ENCODE data around the gene PCCA.

Gene PCCA

DNA sequence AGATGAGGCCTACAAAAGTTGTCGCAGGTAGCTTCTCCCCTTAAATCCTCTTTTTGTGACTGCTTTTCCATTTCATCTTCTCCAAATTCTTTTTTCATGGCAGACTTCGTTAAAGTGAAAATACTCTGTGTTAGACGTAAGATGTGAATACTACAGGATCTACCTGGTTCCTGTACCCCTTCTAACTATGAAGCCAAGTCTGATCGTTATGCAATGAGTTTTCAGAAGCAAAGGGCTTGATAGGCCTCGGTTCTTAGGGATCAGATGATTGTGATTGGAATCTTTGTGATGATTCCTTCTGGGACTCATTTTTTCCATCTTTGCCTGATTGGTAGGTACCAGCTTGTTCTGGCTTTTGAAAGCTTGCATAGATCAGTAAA, 86.9 kb downstream of the PCCA start:
- Mint-ChIP-seq H3K27me3 (no peaks in the 10 kb centered on the region), H3K4me1 (ENCODE audit: low read depth) (no peaks in the 10 kb centered on the region), H3K27ac (no peak overlapping the region), H3K9me3 (peaks cover 2% of the 10 kb centered on the region), H3K4me3 (no peak overlapping the region), H3K36me3 (ENCODE audit: low read depth) (peaks cover 9% of the 10 kb centered on the region)
- no peak for DNase-seq

GRCh38 chr13:100176801-100177400, 88.0 kb downstream of the PCCA start:
- H3K4me1 Mint-ChIP-seq (ENCODE audit: low read depth), result peaks cover 2% of the 10 kb centered on the region
- no peak overlapping the region for H3K4me3 Mint-ChIP-seq
- peaks cover 2% of the 10 kb centered on the region for H3K9me3 Mint-ChIP-seq
- no peak for DNase-seq
- H3K36me3 Mint-ChIP-seq (ENCODE audit: low read depth), result peaks cover 7% of the 10 kb centered on the region
- no peaks in the 10 kb centered on the region for H3K27me3 Mint-ChIP-seq
- no peak overlapping the region for H3K27ac Mint-ChIP-seq

DNA sequence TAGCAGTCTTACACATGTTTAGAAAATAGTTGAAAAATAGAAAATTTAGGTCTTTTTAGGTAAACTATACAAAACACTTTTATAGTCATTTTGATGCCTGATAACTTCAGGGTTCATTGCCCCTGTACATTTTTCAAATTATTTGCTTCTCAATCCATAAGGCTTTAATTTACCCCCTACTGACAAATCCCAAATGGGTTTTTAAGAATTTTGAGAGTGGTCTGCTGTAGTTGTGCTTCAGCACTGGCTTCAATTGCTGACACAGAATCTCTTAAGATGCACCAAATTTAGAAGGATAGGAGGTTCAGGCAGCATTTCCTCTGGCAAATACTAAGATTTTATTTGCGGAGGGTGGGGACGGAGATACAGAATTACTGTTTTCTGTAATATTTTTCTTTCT, 89.4 kb downstream of the PCCA start:
- no peaks in the 10 kb centered on the region for H3K9me3 Mint-ChIP-seq
- DNase-seq, result no peak
- H3K27ac Mint-ChIP-seq, result no peak overlapping the region
- H3K36me3 Mint-ChIP-seq (ENCODE audit: low read depth), result peaks cover 2% of the 10 kb centered on the region
- peaks cover 13% of the 10 kb centered on the region for H3K4me1 Mint-ChIP-seq (ENCODE audit: low read depth)
- H3K27me3 Mint-ChIP-seq, result no peaks in the 10 kb centered on the region
- no peak overlapping the region for H3K4me3 Mint-ChIP-seq

DNA sequence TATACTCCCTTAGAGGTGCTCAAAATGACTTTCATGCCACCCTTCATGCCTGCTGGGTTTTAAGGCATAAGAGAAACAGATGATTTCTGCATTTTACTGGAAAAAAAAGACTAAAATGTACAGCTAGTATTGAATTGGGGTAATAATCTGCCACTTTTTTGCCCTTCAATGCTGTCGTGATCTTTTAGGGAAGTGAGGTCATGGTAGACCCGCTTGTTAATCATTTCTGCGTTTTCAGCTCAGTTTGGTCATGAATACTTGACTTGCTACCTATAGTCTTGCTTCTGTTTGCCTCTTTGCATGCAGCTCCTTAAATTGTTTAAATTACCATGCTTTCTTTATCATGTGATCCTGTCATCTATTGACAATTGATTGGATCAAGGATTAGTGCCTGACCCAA, 90.4 kb downstream of the PCCA start:
- Mint-ChIP-seq H3K4me3 (no peak overlapping the region), H3K36me3 (ENCODE audit: low read depth) (no peaks in the 10 kb centered on the region), H3K27ac (no peak overlapping the region), H3K27me3 (no peaks in the 10 kb centered on the region), H3K9me3 (no peaks in the 10 kb centered on the region), H3K4me1 (ENCODE audit: low read depth) (peaks cover 22% of the 10 kb centered on the region)
- no peak for DNase-seq

DNA sequence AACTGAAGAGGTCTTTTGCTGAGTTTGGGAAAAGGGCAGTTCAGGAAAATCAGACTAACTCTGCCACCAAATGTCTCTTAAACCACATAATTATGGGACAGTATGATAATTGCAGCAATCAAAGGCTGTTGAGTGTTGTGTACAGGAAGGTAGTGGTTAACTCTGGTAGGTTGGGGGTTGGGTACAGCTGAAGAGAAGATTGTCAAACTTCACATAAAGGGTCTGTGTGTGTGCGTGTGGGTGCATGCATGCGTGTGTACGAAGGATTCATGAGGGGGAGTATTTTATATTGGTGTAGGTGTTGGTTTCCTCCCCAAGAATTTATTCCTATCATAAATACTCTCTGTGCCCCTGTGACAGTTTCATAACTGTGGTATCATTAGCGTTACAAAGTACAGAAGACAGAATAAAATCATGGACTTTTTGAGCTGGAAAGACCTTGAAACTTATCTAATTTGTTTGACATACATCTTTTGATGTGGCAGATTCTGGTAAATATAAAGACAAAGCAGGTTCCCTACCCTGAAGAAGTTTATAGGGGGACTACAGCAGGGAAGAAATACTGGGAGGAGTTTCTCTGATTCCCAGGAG, 94.1 kb downstream of the PCCA start:
- Mint-ChIP-seq H3K27me3 (no peaks in the 10 kb centered on the region), H3K4me1 (ENCODE audit: low read depth) (peaks cover 24% of the 10 kb centered on the region), H3K9me3 (no peaks in the 10 kb centered on the region), H3K36me3 (ENCODE audit: low read depth) (no peaks in the 10 kb centered on the region), H3K27ac (no peak overlapping the region), H3K4me3 (no peak overlapping the region)
- DNase-seq, result no peak

DNA sequence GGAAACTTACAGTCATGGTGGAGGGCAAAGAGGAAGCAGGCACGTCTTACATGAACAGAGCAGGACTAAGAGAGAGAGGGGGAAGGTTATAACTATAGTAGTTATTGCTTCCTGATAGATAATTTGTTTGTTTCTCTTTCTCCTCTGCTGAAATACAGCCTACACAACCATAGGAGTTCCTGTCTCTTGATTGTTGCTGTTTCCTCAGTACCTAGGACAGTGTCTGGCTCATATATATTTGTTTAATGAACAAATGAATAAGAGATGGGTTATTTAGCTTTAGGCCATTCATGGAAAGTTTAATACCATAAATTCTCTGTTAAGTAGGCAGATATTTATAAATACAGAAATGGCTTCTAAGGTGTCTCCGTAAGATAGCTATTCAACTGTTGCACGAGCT, 95.2 kb downstream of the PCCA start:
- Mint-ChIP-seq H3K27ac (no peak overlapping the region), H3K4me1 (ENCODE audit: low read depth) (peaks cover 24% of the 10 kb centered on the region), H3K27me3 (no peaks in the 10 kb centered on the region), H3K4me3 (no peak overlapping the region), H3K36me3 (ENCODE audit: low read depth) (no peaks in the 10 kb centered on the region), H3K9me3 (no peaks in the 10 kb centered on the region)
- DNase-seq, result no peak

GRCh38 chr13:100195568-100195967, 106.7 kb downstream of the PCCA start:
- Mint-ChIP-seq H3K4me3 (no peak overlapping the region), H3K27me3 (no peaks in the 10 kb centered on the region), H3K4me1 (ENCODE audit: low read depth) (peaks cover 4% of the 10 kb centered on the region)

DNA sequence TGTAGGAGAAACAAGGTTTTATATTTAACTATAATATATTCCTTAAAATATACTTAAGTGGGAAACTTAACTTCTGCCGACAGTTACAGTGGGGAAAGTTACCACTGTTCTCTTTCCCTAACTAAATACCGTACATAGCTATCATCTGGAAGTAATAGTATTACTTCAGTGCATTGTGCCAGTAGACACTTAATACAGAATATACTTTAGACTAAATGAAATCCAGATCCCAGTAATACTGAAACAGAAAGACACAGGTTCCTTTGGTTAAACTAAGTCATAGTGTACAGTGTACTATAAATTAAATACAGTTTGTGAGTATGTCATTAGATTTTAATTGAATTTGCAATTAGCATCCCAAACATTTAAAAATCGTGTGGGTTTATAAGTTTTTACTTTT, 107.5 kb downstream of the PCCA start:
- no peaks in the 10 kb centered on the region for H3K36me3 Mint-ChIP-seq (ENCODE audit: low read depth)
- H3K4me1 Mint-ChIP-seq (ENCODE audit: low read depth), result peaks cover 4% of the 10 kb centered on the region
- no peaks in the 10 kb centered on the region for H3K27me3 Mint-ChIP-seq
- no peak overlapping the region for H3K27ac Mint-ChIP-seq
- H3K4me3 Mint-ChIP-seq, result no peak overlapping the region
- DNase-seq, result no peak
- no peaks in the 10 kb centered on the region for H3K9me3 Mint-ChIP-seq

More at GRCh38 chr13:100195568-100195967, 106.7 kb downstream of the PCCA start:
- Mint-ChIP-seq H3K9me3 (no peaks in the 10 kb centered on the region), H3K36me3 (ENCODE audit: low read depth) (no peaks in the 10 kb centered on the region), H3K27ac (no peak overlapping the region)
- DNase-seq, result no peak

DNA sequence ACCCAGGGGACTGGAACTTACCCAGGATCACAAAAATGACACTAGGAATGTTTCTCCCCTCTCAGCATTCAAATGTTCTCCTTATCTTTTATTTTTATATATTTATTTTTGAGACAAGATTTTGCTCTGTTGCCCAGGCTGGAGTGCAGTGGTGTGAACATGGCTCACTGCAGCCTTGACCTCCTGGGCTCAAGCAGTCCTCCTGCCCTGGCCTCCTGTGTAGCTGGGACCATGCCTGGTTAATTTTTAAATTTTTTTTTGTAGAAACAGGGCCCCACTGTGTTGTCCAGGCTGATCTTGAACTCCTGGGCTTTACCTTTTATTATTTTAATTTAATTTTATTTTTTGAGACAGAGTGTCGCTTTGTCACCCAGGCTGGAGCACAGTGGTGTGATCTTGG, 108.2 kb downstream of the PCCA start:
- Mint-ChIP-seq H3K4me1 (ENCODE audit: low read depth) (peaks cover 4% of the 10 kb centered on the region), H3K36me3 (ENCODE audit: low read depth) (no peaks in the 10 kb centered on the region), H3K27ac (no peak overlapping the region), H3K4me3 (no peak overlapping the region), H3K9me3 (no peaks in the 10 kb centered on the region), H3K27me3 (no peaks in the 10 kb centered on the region)
- no peak for DNase-seq

DNA sequence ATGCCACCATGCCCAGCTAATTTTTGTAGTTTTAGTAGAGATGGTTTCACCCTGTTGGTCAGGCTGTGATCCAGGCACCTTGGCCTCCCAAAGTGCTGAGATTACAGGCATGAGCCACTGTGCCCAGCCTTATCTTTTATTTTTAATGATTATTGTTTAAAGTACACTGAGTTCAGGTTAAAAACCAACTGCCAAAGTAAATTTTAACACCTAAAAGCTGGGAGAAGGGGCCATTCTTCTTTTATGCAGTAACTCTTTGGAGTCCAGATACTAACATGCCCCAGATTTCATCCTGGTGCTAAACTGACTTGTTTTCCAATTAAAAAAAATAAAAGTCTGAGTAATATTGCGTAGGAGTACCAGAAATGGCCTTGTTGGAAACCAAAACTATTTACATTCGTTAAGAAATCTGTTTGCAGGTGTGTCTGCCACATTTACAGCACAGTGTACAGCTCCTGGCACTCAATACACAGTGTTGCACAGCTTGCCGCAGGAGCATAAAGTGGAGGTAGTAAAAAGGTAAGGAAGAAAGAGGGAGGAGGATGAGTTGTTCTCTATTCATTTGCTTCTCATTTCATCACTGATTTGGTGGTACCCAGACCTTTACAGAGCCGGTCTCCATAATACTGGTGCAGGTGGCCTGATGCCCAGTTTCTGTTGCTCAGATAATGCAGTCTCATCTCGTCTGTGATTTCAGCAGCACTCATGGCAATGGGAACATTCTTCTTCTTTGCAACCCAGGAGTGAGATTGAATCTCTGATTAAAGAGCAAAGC, 108.9 kb downstream of the PCCA start:
- no peak overlapping the region for H3K27ac Mint-ChIP-seq
- no peak for DNase-seq
- H3K9me3 Mint-ChIP-seq, result no peaks in the 10 kb centered on the region

DNA sequence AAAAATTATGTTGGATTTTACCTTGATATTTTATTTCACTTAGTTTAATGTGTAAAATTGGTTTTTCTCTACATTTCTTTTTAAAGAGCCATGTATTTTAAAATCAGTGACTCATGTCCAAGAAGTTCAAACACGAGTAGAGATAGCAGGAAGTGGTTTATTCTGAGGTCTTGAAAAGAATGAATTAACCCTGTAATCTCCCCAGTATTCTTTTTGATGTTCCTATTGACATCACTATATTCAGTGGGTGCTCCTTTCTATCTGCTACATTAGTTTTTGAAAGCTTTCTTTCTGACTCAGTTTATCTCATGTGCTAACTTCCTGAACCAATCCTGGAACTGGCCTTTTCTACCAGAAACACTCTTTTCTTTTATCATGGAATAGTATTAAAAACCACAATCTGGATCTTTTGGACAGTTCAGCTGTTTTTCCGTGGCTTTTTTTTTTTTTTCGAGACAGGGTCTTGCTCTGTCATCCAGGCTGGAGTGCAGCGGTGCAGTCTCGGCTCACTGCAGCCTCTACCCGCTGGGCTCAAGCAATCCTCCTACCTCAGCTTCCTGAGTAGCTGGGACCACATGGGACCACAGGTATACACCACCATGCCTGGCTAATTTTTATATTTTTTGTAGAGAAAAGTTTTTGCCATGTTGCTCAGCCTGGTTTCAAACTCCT, 114.9 kb downstream of the PCCA start:
- peaks cover 25% of the 10 kb centered on the region for H3K4me1 Mint-ChIP-seq (ENCODE audit: low read depth)
- peak overlapping the region; percentile 78 for H3K27ac Mint-ChIP-seq
- H3K36me3 Mint-ChIP-seq (ENCODE audit: low read depth), result peaks cover 1% of the 10 kb centered on the region
- H3K9me3 Mint-ChIP-seq, result no peaks in the 10 kb centered on the region
- peak overlapping the region; percentile 13 for H3K4me3 Mint-ChIP-seq
- no peak for DNase-seq
- H3K27me3 Mint-ChIP-seq, result no peaks in the 10 kb centered on the region

More for the DNA sequence above, 108.9 kb downstream of the PCCA start:
- peaks cover 4% of the 10 kb centered on the region for H3K4me1 Mint-ChIP-seq (ENCODE audit: low read depth)
- H3K4me3 Mint-ChIP-seq, result no peak overlapping the region
- H3K36me3 Mint-ChIP-seq (ENCODE audit: low read depth), result no peaks in the 10 kb centered on the region
- no peaks in the 10 kb centered on the region for H3K27me3 Mint-ChIP-seq

- Mint-ChIP-seq H3K36me3 (ENCODE audit: low read depth) (peaks cover 9% of the 10 kb centered on the region), H3K27ac (no peak overlapping the region)
- no peak for DNase-seq
Measured at GRCh38 chr13:100208002-100208401, 119.1 kb downstream of the PCCA start.

DNA sequence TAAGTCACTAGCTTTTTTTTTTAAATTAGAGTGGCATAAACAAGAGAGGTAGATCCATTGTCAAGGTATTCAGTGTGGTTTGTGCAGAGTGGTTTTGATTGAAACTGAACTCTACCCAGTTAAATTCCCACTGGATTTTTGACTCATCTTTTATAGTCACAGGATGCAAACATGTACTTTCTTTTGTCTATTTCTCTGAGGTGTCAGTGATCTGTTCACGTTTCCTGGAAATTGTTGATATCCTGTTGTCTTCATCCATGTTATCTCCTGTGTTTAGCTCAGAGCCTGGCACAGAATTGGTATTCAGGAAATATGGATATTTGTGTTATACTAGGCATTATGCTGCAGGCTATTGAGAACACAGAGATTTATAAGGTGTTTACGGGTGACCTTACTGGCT, 119.7 kb downstream of the PCCA start:
- Mint-ChIP-seq H3K4me3 (no peak overlapping the region), H3K9me3 (peaks cover 3% of the 10 kb centered on the region), H3K4me1 (ENCODE audit: low read depth) (peaks cover 38% of the 10 kb centered on the region), H3K27ac (no peak overlapping the region), H3K27me3 (no peaks in the 10 kb centered on the region), H3K36me3 (ENCODE audit: low read depth) (peaks cover 9% of the 10 kb centered on the region)
- DNase-seq, result no peak

More at GRCh38 chr13:100208002-100208401, 119.1 kb downstream of the PCCA start:
- Mint-ChIP-seq H3K4me1 (ENCODE audit: low read depth) (peaks cover 43% of the 10 kb centered on the region), H3K27me3 (no peaks in the 10 kb centered on the region), H3K4me3 (no peak overlapping the region), H3K9me3 (peaks cover 3% of the 10 kb centered on the region)

DNA sequence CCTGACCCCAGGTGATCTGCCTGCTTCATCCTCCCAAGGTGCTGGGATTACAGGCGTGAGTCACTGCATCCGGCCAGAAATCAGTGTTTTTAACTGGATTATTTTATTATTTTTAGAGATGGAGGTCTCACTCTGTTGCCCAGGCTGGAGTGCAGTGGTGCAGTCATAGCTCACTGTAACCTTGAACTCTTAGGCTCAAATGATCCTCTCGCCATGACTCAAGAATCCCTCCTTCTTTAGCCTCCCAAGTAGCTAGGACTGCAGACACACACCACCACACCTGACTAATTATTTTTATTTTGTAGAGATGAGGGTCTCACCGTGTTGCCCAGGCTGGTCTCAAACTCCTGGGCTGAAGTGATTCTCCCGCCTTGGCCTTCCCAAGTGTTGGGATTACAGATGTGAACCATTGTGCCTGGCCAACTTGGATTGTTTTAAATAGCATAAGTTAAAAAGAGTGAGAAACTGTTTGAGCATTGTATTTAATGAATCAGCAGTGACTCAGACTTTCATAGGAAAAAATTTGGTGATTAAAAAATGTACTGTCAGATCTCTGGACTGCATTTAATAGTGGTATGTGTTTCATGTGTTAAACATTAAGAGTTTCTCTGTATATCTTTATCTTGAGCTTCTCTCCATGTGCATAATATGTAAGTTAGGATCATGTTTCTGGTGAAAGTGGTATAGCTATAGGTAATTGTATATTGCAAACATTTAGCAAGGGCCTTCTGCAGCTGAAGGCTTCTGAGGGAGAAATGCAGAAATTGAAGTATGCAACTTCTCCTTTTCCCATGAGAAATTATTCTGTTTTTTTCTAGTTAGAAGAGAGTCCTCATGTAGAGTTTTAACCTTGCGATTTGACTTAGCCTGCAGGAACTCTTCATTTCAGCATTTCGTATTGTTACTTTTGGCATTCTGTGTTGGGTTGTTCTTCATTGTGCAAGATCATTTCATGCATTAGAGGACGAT, 121.2 kb downstream of the PCCA start:
- Mint-ChIP-seq H3K27me3 (no peaks in the 10 kb centered on the region), H3K27ac (peak overlapping the region; percentile 20), H3K9me3 (peaks cover 3% of the 10 kb centered on the region), H3K36me3 (ENCODE audit: low read depth) (peaks cover 9% of the 10 kb centered on the region), H3K4me3 (no peak overlapping the region), H3K4me1 (ENCODE audit: low read depth) (peaks cover 23% of the 10 kb centered on the region)
- DNase-seq, result no peak

Data from activated T-cell treated with anti-CD3 and anti-CD28 coated beads, Interleukin-2, amount 50 U/mL, for 24 hours (primary cell).